ENCODE results near the gene HEMK1. TPM values are rescaled to one million over a fixed set of nuclear protein-coding genes. Genes with fewer than 3 reads are reported as not detected.

Gene HEMK1
- total and polyA plus RNA-seq, 2 of the 4 experiments (the other 2 are of a cell fraction), result 17.2 to 20.8 TPM

DNA sequence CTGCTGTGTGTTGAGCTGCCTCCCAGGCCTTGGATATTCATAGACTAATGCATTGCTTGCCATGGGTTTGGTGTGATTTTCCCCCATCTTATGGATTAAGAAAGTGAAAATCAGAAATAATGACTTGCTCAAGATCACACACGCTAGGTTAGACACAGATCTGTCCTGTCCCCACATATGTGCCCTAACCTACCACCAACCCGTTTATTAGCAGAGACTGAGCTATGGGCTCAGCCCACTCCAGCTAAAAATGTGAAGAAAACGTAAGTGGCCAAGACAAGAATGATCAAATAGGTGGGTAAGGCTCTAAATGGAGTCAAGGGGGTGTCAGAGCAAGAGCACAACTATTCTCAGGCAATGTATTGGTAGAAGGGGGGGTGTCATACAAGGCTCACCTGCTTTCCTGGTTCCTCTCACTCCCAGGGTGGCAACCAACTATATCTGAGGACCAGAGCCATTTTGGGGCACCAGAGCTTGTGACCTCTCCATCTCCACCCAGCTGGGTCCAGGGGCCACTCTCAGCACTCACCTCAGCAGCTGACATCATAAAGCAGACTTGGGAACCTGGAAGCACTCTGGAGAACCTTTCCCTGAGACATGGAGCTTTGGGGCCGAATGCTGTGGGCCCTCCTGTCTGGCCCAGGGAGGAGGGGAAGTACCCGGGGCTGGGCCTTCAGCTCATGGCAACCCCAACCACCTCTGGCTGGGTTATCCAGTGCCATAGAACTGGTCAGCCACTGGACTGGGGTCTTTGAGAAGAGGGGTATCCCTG, 1.4 kb downstream of the HEMK1 start:
- dilution Hi-C loops (cut with HindIII; ENCODE audit: low sequenced_read_pairs, unreplicated experiment), result no loop called here
- no CpG with 5 or more reads among the region's 5 CpGs for WGBS, 2 experiments (ENCODE audit: extremely low coverage in 2 of 2, insufficient read length in 1 of 2)

More for the DNA sequence above, 1.4 kb downstream of the HEMK1 start:
- intact Hi-C loops (cut with micrococcal nuclease) (no loop called here), in situ Hi-C loops (cut with MboI; ENCODE audit: low sequenced_read_pairs) (loop anchor here (5.0 kb wide), 2 partner anchors 42 to 802 kb away; partner anchors contain the start of gene CISH)
- Histone ChIP-seq H3K4ac (ENCODE audit: low read depth, low read length) (0 out of 2 replicates have a peak overlapping the region, but pooled peaks have one; percentile 36), H4K91ac (ENCODE audit: insufficient read depth, low read depth, low read length) (no peak overlapping the region), H3K4me1 (ENCODE audit: control insufficient read depth, insufficient read depth, low read length) (peaks cover 5% of the 10 kb centered on the region), H3K9ac (ENCODE audit: low read depth, low read length) (peak overlapping the region; percentile 46; the same call in 1 of the 2 replicates), H4K20me1 (ENCODE audit: insufficient read depth, low read length) (no peaks in the 10 kb centered on the region), H3K9me3 (ENCODE audit: control insufficient read depth, insufficient read depth, low read length) (no peaks in the 10 kb centered on the region), H2AK9ac (replicated peaks; ENCODE audit: low read depth, low read length, poor library complexity) (no peak overlapping the region), H2BK5ac (ENCODE audit: low read depth, low read length, poor library complexity, severe bottlenecking) (no peak overlapping the region), H3K18ac (ENCODE audit: low read depth, low read length) (no peak overlapping the region), H4K5ac (ENCODE audit: low read depth, low read length) (no peak overlapping the region), H3K79me1 (ENCODE audit: low read depth in 1 of 2, low read length in 2 of 2) (peaks cover 18 to 45% of the 10 kb centered on the region in 2 experiments; a peak in 3 of 4 replicates), H3K4me3 (ENCODE audit: insufficient read depth, low read depth, low read length) (no peak overlapping the region), H3K27ac (ENCODE audit: insufficient read depth, low read length) (no peak overlapping the region), H2BK120ac (ENCODE audit: low read depth, low read length) (no peak overlapping the region), H3K14ac (replicated peaks; ENCODE audit: low read depth, low read length) (0 out of 2 replicates have a peak overlapping the region, but pooled peaks have one; percentile 44), H3K36me3 (ENCODE audit: control insufficient read depth, insufficient read depth, low read length) (peaks cover 11% of the 10 kb centered on the region; the same call in 1 of the 2 replicates), H3K27me3 (ENCODE audit: control insufficient read depth, insufficient read depth, low read length) (no peaks in the 10 kb centered on the region), H2AK5ac (ENCODE audit: low read depth, low read length) (peak overlapping the region; percentile 77), H3K23ac (ENCODE audit: low read depth, low read length) (0 out of 2 replicates have a peak overlapping the region, but pooled peaks have one; percentile 72), H3K4me2 (ENCODE audit: low read depth, low read length) (peak overlapping the region; percentile 91), H2BK15ac (ENCODE audit: low read depth, low read length) (no peak overlapping the region), H3K56ac (ENCODE audit: extremely low read depth, insufficient read depth, low read length) (no peak overlapping the region), H4K8ac (ENCODE audit: low read depth in 2 of 2, low read length in 2 of 2) (peak overlapping the region in 1 of 2 experiments; percentile 69; a peak in 2 of 4 replicates), H2AFZ (replicated peaks; ENCODE audit: low read length, poor library complexity) (no peak overlapping the region), H2BK20ac (ENCODE audit: low read depth, low read length) (no peak overlapping the region), H3K9me1 (ENCODE audit: insufficient read depth, low read length) (peaks cover 12% of the 10 kb centered on the region)
- ChIA-PET CTCF (interaction anchor here (1.9 to 2.5 kb wide), 3 partner anchors 39 to 43 kb away, joined by 5 to 20 read pairs (median 6); partner anchors contain the start of gene CISH), POLR2A (ENCODE audit: unreplicated experiment) (no interaction called here)
- no TSS peak for BruUV-seq (replicated peaks)
- DNase-seq, result no peak
- ATAC-seq (ENCODE audit: low read depth), result no peak
- TF ChIP-seq, protein P1, sequence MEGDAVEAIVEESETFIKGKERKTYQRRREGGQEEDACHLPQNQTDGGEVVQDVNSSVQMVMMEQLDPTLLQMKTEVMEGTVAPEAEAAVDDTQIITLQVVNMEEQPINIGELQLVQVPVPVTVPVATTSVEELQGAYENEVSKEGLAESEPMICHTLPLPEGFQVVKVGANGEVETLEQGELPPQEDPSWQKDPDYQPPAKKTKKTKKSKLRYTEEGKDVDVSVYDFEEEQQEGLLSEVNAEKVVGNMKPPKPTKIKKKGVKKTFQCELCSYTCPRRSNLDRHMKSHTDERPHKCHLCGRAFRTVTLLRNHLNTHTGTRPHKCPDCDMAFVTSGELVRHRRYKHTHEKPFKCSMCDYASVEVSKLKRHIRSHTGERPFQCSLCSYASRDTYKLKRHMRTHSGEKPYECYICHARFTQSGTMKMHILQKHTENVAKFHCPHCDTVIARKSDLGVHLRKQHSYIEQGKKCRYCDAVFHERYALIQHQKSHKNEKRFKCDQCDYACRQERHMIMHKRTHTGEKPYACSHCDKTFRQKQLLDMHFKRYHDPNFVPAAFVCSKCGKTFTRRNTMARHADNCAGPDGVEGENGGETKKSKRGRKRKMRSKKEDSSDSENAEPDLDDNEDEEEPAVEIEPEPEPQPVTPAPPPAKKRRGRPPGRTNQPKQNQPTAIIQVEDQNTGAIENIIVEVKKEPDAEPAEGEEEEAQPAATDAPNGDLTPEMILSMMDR (conservative IDR thresholded peaks at IDR 0.05; ENCODE audit: low read depth, low read length), result no peak
